Osteoblast (primary cell): ENCODE results near the gene PCDH15. TPM values are rescaled to one million over a fixed set of nuclear protein-coding genes. Genes with fewer than 3 reads are reported as not detected.

ENCODE experiments used
- DNase-seq: peaks from one replicate; pipeline ENCODE4 v3.0.0; 2011; ENCODE audit warnings: low spot score, mixed read lengths; ENCODE audit not compliant: insufficient read length; ENCODE audit errors: missing footprints
- H2AFZ ChIP-seq: 2 replicates; pipeline ENCODE4 v1.6.0; 2011; ENCODE audit warnings: mild to moderate bottlenecking, low read length
- H3K27ac ChIP-seq: 2 replicates; pipeline ENCODE4 v1.5.1; 2011; ENCODE audit warnings: mild to moderate bottlenecking, low read depth, low read length, moderate library complexity
- H3K27me3 ChIP-seq: 2 replicates; pipeline ENCODE4 v1.6.0; 2012; ENCODE audit warnings: mild to moderate bottlenecking, control low read depth, inconsistent platforms, low read length, moderate library complexity; ENCODE audit not compliant: insufficient read depth
- H3K36me3 ChIP-seq: 2 replicates; pipeline ENCODE4 v1.5.1; 2011; ENCODE audit warnings: mild to moderate bottlenecking, low read length, control low read depth, moderate library complexity; ENCODE audit not compliant: insufficient read depth
- H3K4me1 ChIP-seq: 2 replicates; pipeline ENCODE4 v1.5.1; 2011; ENCODE audit warnings: mild to moderate bottlenecking, low read length, control low read depth, moderate library complexity; ENCODE audit not compliant: insufficient read depth
- H3K4me2 ChIP-seq: 2 replicates; pipeline ENCODE4 v1.6.0; 2011; ENCODE audit warnings: mild to moderate bottlenecking, low read length; ENCODE audit not compliant: insufficient read depth
- H3K4me3 ChIP-seq: fragments of 200-600 bp; sonication (generic); 3 replicates; pipeline ENCODE4 v1.5.1; 2012; ENCODE audit warnings: mild to moderate bottlenecking, low read length, inconsistent platforms; ENCODE audit not compliant: insufficient read depth
- H3K79me2 ChIP-seq: 2 replicates; pipeline ENCODE4 v1.6.0; 2012; ENCODE audit warnings: mild to moderate bottlenecking, low read length, control low read depth, inconsistent platforms; ENCODE audit not compliant: insufficient read depth
- H3K9me3 ChIP-seq: 2 replicates; pipeline ENCODE4 v1.5.1; 2011; ENCODE audit warnings: low read depth, low read length, control low read depth
- H4K20me1 ChIP-seq: 2 replicates; pipeline ENCODE4 v1.6.0; 2012; ENCODE audit warnings: mild to moderate bottlenecking, low read length, control low read depth; ENCODE audit not compliant: insufficient read depth
- total RNA-seq: library from RNA; depleted of rRNA; stranded (reverse); fragments of >200 nt; gene quantifications from 2 replicates; pipeline ENCODE4 v1.2.3, GENCODE V29; 2012
- TF ChIP-seq, protein P1 (sequence below): IDR thresholded peaks from 2 replicates; pipeline ENCODE4 v1.5.1; 2011; ENCODE audit warnings: mild to moderate bottlenecking, low read depth, low read length, moderate library complexity; ENCODE audit errors: extremely low read depth

Gene PCDH15
- total RNA-seq, 1 donor = not detected

DNA sequence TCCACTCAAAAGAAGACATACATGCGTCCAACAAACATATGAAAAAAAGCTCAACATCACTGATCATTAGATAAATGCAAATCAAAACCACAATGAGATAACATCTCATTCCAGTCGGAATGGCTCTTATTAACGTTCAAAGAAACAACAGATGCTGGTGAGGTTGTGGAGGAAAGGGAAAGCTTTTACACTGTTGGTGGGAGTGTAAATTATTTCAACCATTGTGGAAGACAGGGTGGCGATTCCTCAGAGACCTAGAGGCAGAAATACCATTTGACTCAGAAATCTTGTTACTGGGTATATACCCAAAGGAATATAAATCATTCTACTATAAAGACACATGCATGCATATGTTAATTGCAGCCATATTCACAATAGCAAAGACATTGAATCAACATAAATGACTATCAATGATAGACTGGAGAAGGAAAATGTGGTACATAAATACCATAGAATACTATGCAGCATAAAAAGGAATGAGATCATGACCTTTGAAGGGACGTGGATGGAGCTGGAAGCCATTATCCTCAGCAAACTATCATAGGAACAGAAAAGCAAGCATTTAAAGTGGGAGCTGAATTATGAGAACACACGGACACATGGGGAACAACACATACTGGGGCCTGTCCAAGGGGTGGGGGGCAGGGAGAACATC, 28.4 kb downstream of the PCDH15 start:
- Histone ChIP-seq H3K4me1 (no peaks in the 10 kb centered on the region), H2AFZ (no peak overlapping the region), H3K4me3 (no peak overlapping the region), H3K9me3 (peaks cover 1% of the 10 kb centered on the region), H4K20me1 (no peaks in the 10 kb centered on the region), H3K27ac (no peak overlapping the region), H3K36me3 (no peaks in the 10 kb centered on the region), H3K27me3 (no peaks in the 10 kb centered on the region), H3K4me2 (no peak overlapping the region), H3K79me2 (no peaks in the 10 kb centered on the region)
- TF ChIP-seq, protein P1, sequence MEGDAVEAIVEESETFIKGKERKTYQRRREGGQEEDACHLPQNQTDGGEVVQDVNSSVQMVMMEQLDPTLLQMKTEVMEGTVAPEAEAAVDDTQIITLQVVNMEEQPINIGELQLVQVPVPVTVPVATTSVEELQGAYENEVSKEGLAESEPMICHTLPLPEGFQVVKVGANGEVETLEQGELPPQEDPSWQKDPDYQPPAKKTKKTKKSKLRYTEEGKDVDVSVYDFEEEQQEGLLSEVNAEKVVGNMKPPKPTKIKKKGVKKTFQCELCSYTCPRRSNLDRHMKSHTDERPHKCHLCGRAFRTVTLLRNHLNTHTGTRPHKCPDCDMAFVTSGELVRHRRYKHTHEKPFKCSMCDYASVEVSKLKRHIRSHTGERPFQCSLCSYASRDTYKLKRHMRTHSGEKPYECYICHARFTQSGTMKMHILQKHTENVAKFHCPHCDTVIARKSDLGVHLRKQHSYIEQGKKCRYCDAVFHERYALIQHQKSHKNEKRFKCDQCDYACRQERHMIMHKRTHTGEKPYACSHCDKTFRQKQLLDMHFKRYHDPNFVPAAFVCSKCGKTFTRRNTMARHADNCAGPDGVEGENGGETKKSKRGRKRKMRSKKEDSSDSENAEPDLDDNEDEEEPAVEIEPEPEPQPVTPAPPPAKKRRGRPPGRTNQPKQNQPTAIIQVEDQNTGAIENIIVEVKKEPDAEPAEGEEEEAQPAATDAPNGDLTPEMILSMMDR = no peak
- DNase-seq = no peak

- Histone ChIP-seq H3K4me2 (no peak overlapping the region), H3K36me3 (no peaks in the 10 kb centered on the region), H4K20me1 (no peaks in the 10 kb centered on the region), H3K27me3 (no peaks in the 10 kb centered on the region), H3K79me2 (no peaks in the 10 kb centered on the region), H3K9me3 (peaks cover 1% of the 10 kb centered on the region), H3K4me3 (no peak overlapping the region), H3K27ac (no peak overlapping the region), H2AFZ (no peak overlapping the region), H3K4me1 (no peaks in the 10 kb centered on the region)
- peak; percentile 25 for DNase-seq
- TF ChIP-seq, protein P1 = no peak
Measured at GRCh38 chr10:54769051-54769450, 32.0 kb downstream of the PCDH15 start.

DNA sequence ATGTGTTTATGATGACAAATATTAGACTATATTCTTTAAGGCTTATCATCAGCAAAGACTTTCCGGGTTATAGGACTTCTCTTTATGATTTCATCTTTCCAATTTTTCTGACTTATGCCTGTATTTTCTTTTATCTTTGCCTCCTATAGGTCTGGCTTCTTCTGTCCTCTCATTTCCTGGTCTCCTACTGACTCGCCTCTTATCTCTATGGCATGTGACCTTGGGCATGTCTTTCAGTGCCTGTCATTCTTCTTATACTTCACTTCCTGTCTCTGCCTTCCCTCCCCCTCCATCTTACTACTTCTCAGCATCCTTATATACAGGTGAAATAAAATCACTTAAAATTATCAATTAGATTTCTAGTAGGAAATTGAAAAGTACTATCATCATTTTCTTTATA, 42.2 kb downstream of the PCDH15 start:
- peaks cover 2% of the 10 kb centered on the region for H3K9me3 ChIP-seq
- DNase-seq = no peak

GRCh38 chr10:54749623-54750022, 51.4 kb downstream of the PCDH15 start:
- Histone ChIP-seq H3K4me1 (no peaks in the 10 kb centered on the region), H3K79me2 (no peaks in the 10 kb centered on the region), H3K36me3 (no peaks in the 10 kb centered on the region), H3K27me3 (no peaks in the 10 kb centered on the region), H4K20me1 (no peaks in the 10 kb centered on the region), H3K9me3 (no peaks in the 10 kb centered on the region), H3K4me2 (no peak overlapping the region), H2AFZ (no peak overlapping the region), H3K4me3 (no peak overlapping the region), H3K27ac (no peak overlapping the region)
- TF ChIP-seq, protein P1 = no peak
- DNase-seq = no peak

More for the DNA sequence above, 42.2 kb downstream of the PCDH15 start:
- H2AFZ ChIP-seq = no peak overlapping the region
- no peak overlapping the region for H3K27ac ChIP-seq
- H3K4me1 ChIP-seq = no peaks in the 10 kb centered on the region
- H3K4me3 ChIP-seq = no peak overlapping the region
- TF ChIP-seq, protein P1 = no peak
- H3K79me2 ChIP-seq = no peaks in the 10 kb centered on the region
- no peak overlapping the region for H3K4me2 ChIP-seq
- no peaks in the 10 kb centered on the region for H3K27me3 ChIP-seq
- no peaks in the 10 kb centered on the region for H4K20me1 ChIP-seq
- no peaks in the 10 kb centered on the region for H3K36me3 ChIP-seq
